Measurements from ENCODE around the gene LMO1. TPM values are rescaled to one million over a fixed set of nuclear protein-coding genes. Genes with fewer than 3 reads are reported as not detected.

The LMO1 gene
- total RNA-seq, 2 experiments from 2014 or later: not detected

DNA sequence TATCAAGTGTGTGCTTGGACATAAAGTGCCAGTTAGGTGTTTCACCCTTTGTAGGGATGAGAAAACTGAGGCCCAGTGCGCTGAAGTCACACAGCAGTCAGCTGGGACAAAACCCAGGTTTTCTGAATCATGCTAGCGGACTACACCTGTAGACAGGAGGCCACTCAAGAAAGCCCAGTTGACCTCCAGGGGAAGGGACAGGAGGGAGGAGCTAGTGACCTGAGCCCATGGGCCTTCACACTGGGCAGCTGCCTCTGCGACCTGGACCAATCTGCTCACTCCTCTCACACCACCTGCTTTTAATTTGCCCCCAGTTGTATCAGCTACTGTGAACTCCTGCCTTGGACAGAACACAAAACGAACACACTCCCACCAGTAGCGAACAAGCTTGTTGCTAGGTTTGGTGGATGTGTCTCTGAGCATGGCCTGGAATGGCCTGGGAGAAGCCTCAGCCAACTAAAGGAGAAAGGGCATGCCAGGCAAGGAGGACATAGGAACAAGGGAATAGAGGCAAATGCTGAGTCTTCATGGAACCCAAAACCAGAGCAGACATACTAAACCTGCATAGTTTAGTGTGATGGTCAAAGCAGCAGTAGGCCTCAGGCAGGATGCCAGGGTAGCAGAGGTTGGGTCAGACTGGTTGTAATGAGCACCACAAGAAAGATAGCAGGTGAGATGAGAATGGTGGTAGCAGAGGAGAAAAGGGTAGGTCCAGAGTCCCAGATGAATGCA, 7.2 kb downstream of the LMO1 start:
- no peaks in the 10 kb centered on the region for H3K9me3 Mint-ChIP-seq
- ChIA-PET POLR2A (no interaction called here), CTCF (no interaction called here)
- H3K36me3 Mint-ChIP-seq (ENCODE audit: low read depth): no peaks in the 10 kb centered on the region
- no peak for DNase-seq
- peaks cover 18% of the 10 kb centered on the region for H3K27me3 Mint-ChIP-seq
- H3K4me3 Mint-ChIP-seq: no peak overlapping the region
- no peak overlapping the region for H3K27ac Mint-ChIP-seq
- no peaks in the 10 kb centered on the region for H3K4me1 Mint-ChIP-seq

DNA sequence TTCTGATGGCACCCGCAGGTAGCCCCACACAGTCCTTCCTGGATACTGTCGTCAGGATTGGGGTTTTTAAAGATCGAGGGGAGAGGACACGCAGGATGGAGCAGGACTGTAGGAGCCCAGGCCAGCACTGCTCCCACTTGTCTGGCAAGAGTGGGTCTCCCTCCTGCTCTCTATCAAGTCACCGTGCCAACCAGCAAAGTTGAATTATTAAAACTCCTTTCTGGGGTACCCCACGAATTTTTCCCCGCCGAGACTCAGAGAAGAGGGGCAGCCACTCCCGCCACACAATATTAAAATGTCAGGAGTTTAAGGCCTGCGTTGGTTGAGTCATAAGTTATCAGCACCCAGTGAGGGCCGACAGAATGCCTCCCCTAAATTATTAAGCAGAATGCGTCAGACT, 10.1 kb downstream of the LMO1 start:
- no peak overlapping the region for H3K27ac Mint-ChIP-seq
- ChIA-PET CTCF (interaction anchor here (0.7 to 1.9 kb wide), 2 partner anchors 10 to 1443 kb away, joined by 3 to 9 read pairs; partner anchors contain the start of gene LMO1), POLR2A (no interaction called here)
- H3K27me3 Mint-ChIP-seq: peaks cover 2% of the 10 kb centered on the region
- no peaks in the 10 kb centered on the region for H3K36me3 Mint-ChIP-seq (ENCODE audit: low read depth)
- no peak for DNase-seq
- H3K4me1 Mint-ChIP-seq: no peaks in the 10 kb centered on the region
- H3K4me3 Mint-ChIP-seq: no peak overlapping the region
- no peaks in the 10 kb centered on the region for H3K9me3 Mint-ChIP-seq

GRCh38 chr11:8252946-8253345, 10.7 kb downstream of the LMO1 start:
- ChIA-PET CTCF (interaction anchor here (1.8 kb wide), 1 partner anchor 11 kb away, joined by 9 read pairs; the partner anchor contains the start of gene LMO1), POLR2A (no interaction called here)
- no peaks in the 10 kb centered on the region for H3K9me3 Mint-ChIP-seq
- no peak overlapping the region for H3K27ac Mint-ChIP-seq
- peaks cover 2% of the 10 kb centered on the region for H3K27me3 Mint-ChIP-seq
- no peaks in the 10 kb centered on the region for H3K4me1 Mint-ChIP-seq
- no peak overlapping the region for H3K4me3 Mint-ChIP-seq
- no peaks in the 10 kb centered on the region for H3K36me3 Mint-ChIP-seq (ENCODE audit: low read depth)
- DNase-seq: no peak

DNA sequence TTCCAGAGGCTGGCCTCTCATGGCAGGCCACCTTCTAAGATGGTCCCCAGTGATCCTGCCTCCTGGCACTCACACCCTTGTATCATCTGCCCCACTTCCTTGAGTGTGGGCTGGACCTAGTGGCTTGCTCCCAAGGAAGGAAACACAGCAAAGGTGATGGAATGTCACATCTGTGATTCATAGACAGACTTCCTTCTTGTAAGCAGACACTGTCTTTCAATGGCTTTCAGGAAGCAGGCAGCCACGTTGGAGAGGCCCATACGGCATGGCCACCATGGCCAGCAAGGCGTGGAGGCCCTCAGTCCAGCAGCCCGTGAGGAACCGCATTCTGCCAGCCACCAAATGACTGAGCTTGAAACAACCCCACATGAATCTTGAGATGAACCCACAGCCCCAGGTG, 11.3 kb downstream of the LMO1 start:
- H3K27me3 Mint-ChIP-seq: peaks cover 2% of the 10 kb centered on the region
- H3K36me3 Mint-ChIP-seq (ENCODE audit: low read depth): no peaks in the 10 kb centered on the region
- POLR2A ChIA-PET: no interaction called here
- DNase-seq: no peak
- CTCF ChIA-PET: interaction anchor here (1.8 kb wide), 1 partner anchor 11 kb away, joined by 9 read pairs; the partner anchor contains the start of gene LMO1
- H3K4me1 Mint-ChIP-seq: no peaks in the 10 kb centered on the region
- no peak overlapping the region for H3K27ac Mint-ChIP-seq
- H3K9me3 Mint-ChIP-seq: no peaks in the 10 kb centered on the region
- H3K4me3 Mint-ChIP-seq: no peak overlapping the region

DNA sequence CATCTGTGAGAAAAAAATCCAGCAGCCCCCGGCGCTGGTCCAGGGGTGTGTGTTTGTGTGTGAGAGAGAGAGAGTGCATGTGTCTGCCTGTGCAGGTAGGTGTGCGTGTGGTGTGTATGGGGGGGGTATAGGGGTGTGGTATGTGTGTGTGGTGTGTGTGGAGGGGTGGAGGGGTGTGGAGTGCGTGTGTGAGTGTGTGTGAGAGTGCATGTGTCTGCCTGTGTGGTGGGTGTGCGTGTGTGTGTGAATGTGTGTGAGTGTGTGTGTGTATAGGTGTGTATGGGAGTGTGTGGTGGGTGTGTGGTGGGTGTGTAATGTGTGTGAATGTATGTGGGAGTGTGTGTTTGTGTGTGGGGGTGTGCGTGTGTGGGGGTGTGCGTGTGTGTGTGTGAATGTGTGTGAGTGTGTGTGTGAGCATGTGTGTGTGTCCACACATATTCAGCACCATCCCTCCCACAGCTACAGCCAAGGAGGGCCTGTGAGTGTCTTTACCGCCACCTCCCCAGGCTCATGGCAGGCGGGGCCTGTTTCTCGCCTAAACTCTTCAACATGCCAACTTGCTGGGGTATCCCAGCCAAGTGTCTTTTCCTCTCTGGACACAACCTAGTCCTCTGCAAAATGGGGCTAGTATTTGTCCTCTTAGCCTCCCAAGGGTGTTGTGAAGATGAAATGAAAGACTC, 11.9 kb downstream of the LMO1 start:
- H3K4me1 Mint-ChIP-seq: no peaks in the 10 kb centered on the region
- ChIA-PET POLR2A (no interaction called here), CTCF (interaction anchor here (1.8 kb wide), 1 partner anchor 12 kb away, joined by 9 read pairs; the partner anchor contains the start of gene LMO1)
- no peaks in the 10 kb centered on the region for H3K9me3 Mint-ChIP-seq
- DNase-seq: no peak
- H3K27ac Mint-ChIP-seq: no peak overlapping the region
- no peaks in the 10 kb centered on the region for H3K36me3 Mint-ChIP-seq (ENCODE audit: low read depth)
- H3K27me3 Mint-ChIP-seq: peaks cover 5% of the 10 kb centered on the region
- no peak overlapping the region for H3K4me3 Mint-ChIP-seq

- no peak for DNase-seq
- CTCF ChIA-PET: interaction anchor here (1.8 to 2.2 kb wide), 2 partner anchors 12 to 13 kb away, joined by 6 to 9 read pairs; partner anchors contain the start of gene LMO1
- Mint-ChIP-seq H3K9me3 (no peaks in the 10 kb centered on the region), H3K27ac (no peak overlapping the region), H3K4me3 (no peak overlapping the region), H3K36me3 (ENCODE audit: low read depth) (no peaks in the 10 kb centered on the region), H3K27me3 (peaks cover 5% of the 10 kb centered on the region), H3K4me1 (no peaks in the 10 kb centered on the region)
- POLR2A ChIA-PET: no interaction called here
Observed at GRCh38 chr11:8250981-8251615, 12.6 kb downstream of the LMO1 start.

DNA sequence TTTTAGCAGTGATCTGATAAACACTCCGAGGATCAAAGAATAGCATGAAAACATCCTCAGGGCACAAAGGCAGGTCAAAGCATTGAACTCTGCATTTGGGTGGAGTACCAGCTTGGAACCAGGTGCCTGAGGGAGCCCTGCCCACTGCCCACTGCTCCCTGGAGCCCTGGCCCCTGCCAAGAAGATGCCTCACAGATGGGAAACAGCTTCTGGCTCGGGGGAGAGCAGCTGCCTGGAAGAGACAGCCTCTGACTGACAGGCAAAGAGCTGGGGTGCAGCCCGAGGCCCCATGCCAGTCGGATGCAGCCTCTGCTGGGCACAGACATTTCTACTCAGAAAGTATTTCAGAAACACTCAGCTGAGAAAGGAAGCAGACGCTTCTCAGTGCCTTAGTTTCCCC, 13.2 kb downstream of the LMO1 start:
- Mint-ChIP-seq H3K9me3 (no peaks in the 10 kb centered on the region), H3K27ac (no peak overlapping the region), H3K4me3 (no peak overlapping the region), H3K27me3 (peaks cover 5% of the 10 kb centered on the region), H3K36me3 (ENCODE audit: low read depth) (no peaks in the 10 kb centered on the region), H3K4me1 (no peaks in the 10 kb centered on the region)
- CTCF ChIA-PET: interaction anchor here (2.2 kb wide), 1 partner anchor 13 kb away, joined by 6 read pairs; the partner anchor contains the start of gene LMO1
- POLR2A ChIA-PET: no interaction called here
- DNase-seq: no peak

DNA sequence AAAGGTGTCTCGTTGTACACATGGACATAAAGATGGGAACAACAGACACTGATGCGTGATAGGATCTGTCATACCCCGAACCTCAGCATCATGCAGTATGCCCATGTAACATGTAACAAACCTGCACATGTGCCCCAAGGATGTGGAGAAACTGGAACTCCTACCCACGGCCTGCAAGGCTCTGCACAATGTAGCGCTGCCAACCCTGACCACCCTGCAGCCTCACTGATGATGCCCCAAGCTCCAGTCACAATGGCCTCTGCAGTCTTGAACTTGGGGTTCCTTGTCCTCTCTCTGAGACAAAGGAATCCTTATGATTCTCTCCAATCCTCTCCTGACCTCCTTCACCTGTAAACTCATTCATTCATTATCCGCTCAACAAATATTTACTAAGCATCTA, 14.2 kb downstream of the LMO1 start:
- no peaks in the 10 kb centered on the region for H3K36me3 Mint-ChIP-seq (ENCODE audit: low read depth)
- no peaks in the 10 kb centered on the region for H3K4me1 Mint-ChIP-seq
- no peak for DNase-seq
- CTCF ChIA-PET: interaction anchor here (1.2 to 2.2 kb wide), 2 partner anchors 13 to 14 kb away, joined by 3 to 6 read pairs; partner anchors contain the start of gene LMO1
- no peak overlapping the region for H3K4me3 Mint-ChIP-seq
- H3K27ac Mint-ChIP-seq: no peak overlapping the region
- POLR2A ChIA-PET: no interaction called here
- H3K9me3 Mint-ChIP-seq: no peaks in the 10 kb centered on the region
- peaks cover 7% of the 10 kb centered on the region for H3K27me3 Mint-ChIP-seq

GRCh38 chr11:8248786-8249185, 14.9 kb downstream of the LMO1 start:
- POLR2A ChIA-PET: no interaction called here
- peaks cover 7% of the 10 kb centered on the region for H3K27me3 Mint-ChIP-seq

DNA sequence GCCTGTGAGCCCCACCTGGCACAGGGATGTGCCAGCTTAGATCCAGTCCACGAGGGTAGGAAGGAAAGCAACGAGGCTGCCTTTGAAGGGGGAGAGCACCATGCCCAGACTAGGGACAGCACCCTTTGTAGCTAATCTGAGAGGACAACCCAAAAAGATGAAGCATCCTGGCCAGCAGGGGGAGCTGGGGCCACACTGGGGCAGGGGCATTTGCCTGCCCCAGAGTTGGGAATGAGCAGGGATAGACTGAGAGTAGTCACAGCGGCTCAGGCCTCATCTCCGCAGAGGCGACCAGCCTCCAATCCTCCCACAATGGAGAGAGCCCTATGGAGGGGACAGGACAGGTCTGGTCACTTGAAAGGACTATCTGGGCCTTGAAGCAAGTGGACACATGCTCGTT, 16.4 kb downstream of the LMO1 start:
- H3K27me3 Mint-ChIP-seq: peaks cover 7% of the 10 kb centered on the region
- H3K4me1 Mint-ChIP-seq: no peaks in the 10 kb centered on the region
- no peak overlapping the region for H3K27ac Mint-ChIP-seq
- H3K9me3 Mint-ChIP-seq: no peaks in the 10 kb centered on the region
- CTCF ChIA-PET: interaction anchor here (1.1 to 2.0 kb wide), 5 partner anchors 9 to 320 kb away, joined by 3 to 17 read pairs (median 4); partner anchors contain the start of gene LMO1
- DNase-seq: peak; percentile 28
- no peaks in the 10 kb centered on the region for H3K36me3 Mint-ChIP-seq (ENCODE audit: low read depth)
- H3K4me3 Mint-ChIP-seq: no peak overlapping the region
- POLR2A ChIA-PET: no interaction called here

More at GRCh38 chr11:8248786-8249185, 14.9 kb downstream of the LMO1 start:
- DNase-seq: no peak
- H3K4me1 Mint-ChIP-seq: no peaks in the 10 kb centered on the region
- CTCF ChIA-PET: interaction anchor here (1.2 to 2.2 kb wide), 3 partner anchors 10 to 15 kb away, joined by 3 to 6 read pairs (median 5); partner anchors contain the start of gene LMO1
- H3K4me3 Mint-ChIP-seq: no peak overlapping the region
- H3K36me3 Mint-ChIP-seq (ENCODE audit: low read depth): no peaks in the 10 kb centered on the region
- no peak overlapping the region for H3K27ac Mint-ChIP-seq
- no peaks in the 10 kb centered on the region for H3K9me3 Mint-ChIP-seq

GRCh38 chr11:8243458-8243857, 20.2 kb downstream of the LMO1 start:
- DNase-seq: no peak

GRCh38 chr11:8242499-8243280, 21.0 kb downstream of the LMO1 start:
- POLR2A ChIA-PET: no interaction called here

More at GRCh38 chr11:8243458-8243857, 20.2 kb downstream of the LMO1 start:
- CTCF ChIA-PET: interaction anchor here (2.9 kb wide), 1 partner anchor 20 kb away, joined by 11 read pairs; the partner anchor contains the start of gene LMO1
- Mint-ChIP-seq H3K4me1 (no peaks in the 10 kb centered on the region), H3K9me3 (no peaks in the 10 kb centered on the region), H3K27me3 (peaks cover 9% of the 10 kb centered on the region), H3K4me3 (no peak overlapping the region), H3K27ac (no peak overlapping the region), H3K36me3 (ENCODE audit: low read depth) (no peaks in the 10 kb centered on the region)
- POLR2A ChIA-PET: no interaction called here

More at GRCh38 chr11:8242499-8243280, 21.0 kb downstream of the LMO1 start:
- CTCF ChIA-PET: interaction anchor here (2.9 kb wide), 1 partner anchor 21 kb away, joined by 11 read pairs; the partner anchor contains the start of gene LMO1
- no peaks in the 10 kb centered on the region for H3K4me1 Mint-ChIP-seq
- no peak overlapping the region for H3K4me3 Mint-ChIP-seq
- H3K9me3 Mint-ChIP-seq: no peaks in the 10 kb centered on the region
- H3K36me3 Mint-ChIP-seq (ENCODE audit: low read depth): no peaks in the 10 kb centered on the region
- H3K27ac Mint-ChIP-seq: no peak overlapping the region
- peaks cover 9% of the 10 kb centered on the region for H3K27me3 Mint-ChIP-seq
- no peak for DNase-seq

All from activated CD4-positive, alpha-beta memory T cell treated with anti-CD3 and anti-CD28 coated beads, Interleukin-2, amount 10 ng/mL, durations not matched to agents 7 days and 5 days (primary cell).